ENCODE measurements around the gene KBTBD8.

KBTBD8 gene

DNA sequence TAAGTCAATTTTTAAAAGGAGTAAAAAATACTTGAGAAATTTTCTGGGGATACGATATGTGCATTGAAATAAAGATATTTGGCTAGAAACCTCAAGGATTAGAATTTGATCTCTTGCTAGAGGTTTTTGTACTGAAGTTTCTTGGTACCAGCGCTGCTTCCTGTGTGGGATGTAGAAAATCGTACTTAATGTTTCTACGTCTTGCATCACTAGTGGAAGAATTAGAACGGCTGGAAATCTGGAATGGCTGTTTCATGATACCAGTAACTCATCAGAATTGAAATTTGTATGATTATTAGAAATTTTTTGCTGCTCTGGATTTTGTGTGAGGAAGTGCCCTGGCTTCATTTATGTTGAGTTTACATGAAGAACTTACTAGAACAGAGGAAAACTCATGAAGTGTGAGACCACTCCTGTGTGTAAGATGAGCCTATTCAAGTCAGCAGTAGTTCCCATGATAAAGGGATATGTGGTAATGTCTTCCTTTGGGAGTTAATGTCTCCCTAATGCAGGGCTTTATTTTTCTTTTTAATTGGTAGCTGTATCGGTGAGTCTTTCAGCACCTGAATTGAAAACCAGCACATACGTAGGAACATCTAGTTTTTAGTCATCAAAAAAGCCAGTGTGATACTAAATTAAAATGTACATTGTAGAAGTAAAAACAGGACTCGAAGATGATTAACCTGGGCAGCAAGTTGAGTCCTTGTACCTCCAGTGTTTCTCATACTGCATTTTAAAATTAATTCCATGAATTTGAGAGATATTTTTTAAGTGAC lies 3.2 kb downstream of the KBTBD8 start:
- H3K4me1 ChIP-seq (ENCODE audit: control insufficient read depth, insufficient read depth, low read length), result peaks cover 5% of the 10 kb centered on the region
- H3K27me3 ChIP-seq (ENCODE audit: control insufficient read depth, insufficient read depth, low read length), result no peaks in the 10 kb centered on the region
- H3K4me3 ChIP-seq (ENCODE audit: low read length), result no peak overlapping the region
- no peak overlapping the region for H3K9ac ChIP-seq (ENCODE audit: low read length)
- no peak overlapping the region for H3K27ac ChIP-seq (ENCODE audit: low read depth, low read length)
- H3K36me3 ChIP-seq (ENCODE audit: control insufficient read depth, insufficient read depth, low read length), result peaks cover 4% of the 10 kb centered on the region

DNA sequence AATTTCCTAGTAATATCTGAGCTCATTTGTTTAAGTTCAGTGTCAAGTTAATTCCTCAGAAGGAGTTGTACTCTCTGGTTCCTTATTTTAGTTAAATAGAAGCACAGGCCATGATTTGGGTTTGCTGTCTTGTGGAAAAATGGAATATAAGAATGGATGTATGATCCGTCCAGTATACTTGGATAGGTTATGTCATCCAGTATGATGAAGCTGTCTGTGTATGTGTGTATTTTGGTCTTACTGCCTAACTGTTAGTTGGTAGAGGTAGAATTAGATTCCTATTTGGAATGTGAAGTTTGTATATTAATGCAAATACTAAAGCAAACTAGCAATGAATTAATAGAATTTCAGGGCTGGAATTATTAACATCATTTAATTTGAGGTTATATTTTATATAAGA lies 7.9 kb downstream of the KBTBD8 start:
- Histone ChIP-seq H3K4me3 (ENCODE audit: low read length) (no peak overlapping the region), H3K27ac (ENCODE audit: low read depth, low read length) (no peak overlapping the region), H3K27me3 (ENCODE audit: control insufficient read depth, insufficient read depth, low read length) (no peaks in the 10 kb centered on the region), H3K36me3 (ENCODE audit: control insufficient read depth, insufficient read depth, low read length) (peaks cover 4% of the 10 kb centered on the region), H3K9ac (ENCODE audit: low read length) (no peak overlapping the region), H3K4me1 (ENCODE audit: control insufficient read depth, insufficient read depth, low read length) (no peaks in the 10 kb centered on the region)

DNA sequence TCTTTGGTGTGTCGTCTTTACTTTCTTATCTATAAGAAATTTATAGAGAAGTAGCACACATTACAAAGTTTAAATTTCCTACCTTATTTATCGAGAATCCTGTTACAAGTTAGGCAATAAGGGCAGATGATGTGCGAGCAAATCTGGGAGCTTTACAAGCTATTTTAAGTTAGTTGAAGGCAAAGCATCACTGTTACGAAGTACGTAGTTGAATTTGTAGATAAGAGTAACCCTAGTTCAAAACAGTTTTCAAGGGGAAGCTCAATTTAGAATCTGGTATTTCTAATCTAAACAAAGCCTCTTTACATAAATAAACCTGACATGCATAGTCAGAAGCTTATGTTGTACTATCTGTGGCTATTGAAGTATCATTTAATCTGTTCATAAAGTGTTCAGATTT lies 8.4 kb downstream of the KBTBD8 start:
- Histone ChIP-seq H3K27me3 (ENCODE audit: control insufficient read depth, insufficient read depth, low read length) (no peaks in the 10 kb centered on the region), H3K36me3 (ENCODE audit: control insufficient read depth, insufficient read depth, low read length) (peaks cover 4% of the 10 kb centered on the region), H3K27ac (ENCODE audit: low read depth, low read length) (no peak overlapping the region), H3K4me1 (ENCODE audit: control insufficient read depth, insufficient read depth, low read length) (no peaks in the 10 kb centered on the region), H3K9ac (ENCODE audit: low read length) (no peak overlapping the region), H3K4me3 (ENCODE audit: low read length) (no peak overlapping the region)

DNA sequence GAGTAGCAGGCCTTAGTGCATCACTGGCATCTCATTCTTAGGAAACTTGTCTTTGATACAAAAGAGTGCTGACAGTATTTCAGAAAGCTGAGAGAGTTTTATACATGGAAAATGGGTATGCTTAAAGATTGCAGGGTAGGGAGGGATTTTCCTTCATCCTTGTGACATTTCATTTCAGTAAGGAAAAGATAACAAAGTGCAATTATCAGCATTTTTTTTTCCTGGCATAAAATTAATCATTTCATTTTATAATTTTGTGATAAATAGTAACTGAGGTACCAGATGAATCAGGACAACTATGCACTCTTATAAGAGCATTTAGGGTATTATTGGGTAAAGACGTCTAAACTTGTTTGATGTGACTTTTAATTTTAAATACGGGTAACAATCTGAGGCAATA lies 10.3 kb downstream of the KBTBD8 start:
- H3K4me1 ChIP-seq (ENCODE audit: control insufficient read depth, insufficient read depth, low read length), result no peaks in the 10 kb centered on the region
- H3K27me3 ChIP-seq (ENCODE audit: control insufficient read depth, insufficient read depth, low read length), result no peaks in the 10 kb centered on the region
- H3K36me3 ChIP-seq (ENCODE audit: control insufficient read depth, insufficient read depth, low read length), result peaks cover 4% of the 10 kb centered on the region
- no peak overlapping the region for H3K9ac ChIP-seq (ENCODE audit: low read length)
- H3K27ac ChIP-seq (ENCODE audit: low read depth, low read length), result no peak overlapping the region
- no peak overlapping the region for H3K4me3 ChIP-seq (ENCODE audit: low read length)

DNA sequence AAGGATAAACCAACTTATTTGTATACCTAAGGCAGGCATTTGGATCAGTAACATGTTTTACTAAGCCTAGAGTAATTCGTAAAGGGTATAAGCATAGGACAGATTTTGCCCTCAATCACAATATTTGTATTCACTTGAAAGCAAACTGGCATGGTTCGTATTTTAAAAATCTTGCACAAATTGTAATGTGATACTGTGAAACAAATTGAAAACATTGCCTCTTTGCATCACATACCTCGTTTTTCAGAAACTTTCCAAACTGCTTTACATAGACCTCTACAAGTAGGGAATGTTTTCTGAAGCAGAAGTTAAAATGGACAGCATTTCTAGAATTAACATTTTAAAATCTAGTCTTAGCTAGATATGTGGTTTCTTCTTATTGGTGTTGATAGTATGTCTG lies 11.6 kb downstream of the KBTBD8 start:
- H3K36me3 ChIP-seq (ENCODE audit: control insufficient read depth, insufficient read depth, low read length), result no peaks in the 10 kb centered on the region
- H3K27ac ChIP-seq (ENCODE audit: low read depth, low read length), result no peak overlapping the region
- no peak overlapping the region for H3K9ac ChIP-seq (ENCODE audit: low read length)
- no peaks in the 10 kb centered on the region for H3K4me1 ChIP-seq (ENCODE audit: control insufficient read depth, insufficient read depth, low read length)
- no peaks in the 10 kb centered on the region for H3K27me3 ChIP-seq (ENCODE audit: control insufficient read depth, insufficient read depth, low read length)
- no peak overlapping the region for H3K4me3 ChIP-seq (ENCODE audit: low read length)

DNA sequence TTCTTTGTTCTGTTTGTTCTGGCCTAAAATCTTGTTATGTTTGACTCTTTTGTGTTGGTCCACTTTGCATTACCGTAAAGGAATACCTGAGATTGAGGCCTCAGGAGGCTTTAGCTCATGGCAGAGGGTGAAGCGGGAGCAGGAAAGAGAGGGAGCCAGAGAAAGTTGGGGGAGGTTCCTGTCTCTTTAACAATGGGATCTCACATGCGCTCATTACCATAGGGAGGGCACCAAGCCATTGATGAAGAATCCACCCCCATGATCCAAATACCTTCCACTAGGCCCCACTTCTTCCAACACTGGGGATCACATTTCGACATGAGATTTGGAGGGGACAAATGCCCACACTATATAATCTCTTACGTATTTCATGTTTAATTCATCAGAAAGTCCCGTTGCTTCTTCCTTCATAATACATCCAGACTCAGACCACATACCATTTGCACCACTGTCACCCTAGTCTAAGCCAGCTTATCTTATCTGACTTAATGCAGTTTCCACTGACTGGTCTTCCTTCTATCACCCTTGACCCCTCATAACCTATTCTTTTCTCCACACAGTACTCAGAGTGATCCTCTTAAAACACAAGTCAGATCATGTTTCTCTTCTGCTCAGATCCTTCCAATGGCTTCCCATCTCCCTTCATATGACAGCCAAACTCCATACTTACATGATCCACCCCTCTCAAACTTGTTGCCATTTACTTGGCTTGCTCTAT lies 13.5 kb downstream of the KBTBD8 start:
- Histone ChIP-seq H3K4me1 (ENCODE audit: control insufficient read depth, insufficient read depth, low read length) (no peaks in the 10 kb centered on the region), H3K4me3 (ENCODE audit: low read length) (no peak overlapping the region), H3K27ac (ENCODE audit: low read depth, low read length) (no peak overlapping the region), H3K27me3 (ENCODE audit: control insufficient read depth, insufficient read depth, low read length) (no peaks in the 10 kb centered on the region), H3K36me3 (ENCODE audit: control insufficient read depth, insufficient read depth, low read length) (no peaks in the 10 kb centered on the region), H3K9ac (ENCODE audit: low read length) (no peak overlapping the region)

DNA sequence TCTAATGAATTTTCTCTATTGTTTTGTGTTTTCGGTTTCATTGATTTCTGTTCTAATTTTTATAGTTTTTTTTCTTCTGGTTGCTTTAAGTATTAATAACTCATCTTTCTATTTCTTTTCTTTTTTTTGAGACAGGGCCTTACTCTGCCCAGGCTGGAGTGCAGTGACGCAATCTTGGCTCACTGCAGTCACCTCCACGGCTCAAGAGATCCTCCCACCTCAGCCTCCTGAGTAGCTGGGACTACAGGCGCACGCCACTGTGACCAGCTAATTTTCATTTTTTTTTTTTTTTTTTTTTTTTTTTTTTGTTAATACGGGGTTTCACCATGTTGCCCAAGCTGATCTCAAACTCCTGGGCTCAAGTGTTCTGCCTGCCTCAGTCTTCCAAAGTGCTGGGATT lies 14.5 kb downstream of the KBTBD8 start:
- Histone ChIP-seq H3K27ac (ENCODE audit: low read depth, low read length) (no peak overlapping the region), H3K9ac (ENCODE audit: low read length) (no peak overlapping the region), H3K4me3 (ENCODE audit: low read length) (no peak overlapping the region), H3K27me3 (ENCODE audit: control insufficient read depth, insufficient read depth, low read length) (no peaks in the 10 kb centered on the region), H3K4me1 (ENCODE audit: control insufficient read depth, insufficient read depth, low read length) (no peaks in the 10 kb centered on the region), H3K36me3 (ENCODE audit: control insufficient read depth, insufficient read depth, low read length) (no peaks in the 10 kb centered on the region)

DNA sequence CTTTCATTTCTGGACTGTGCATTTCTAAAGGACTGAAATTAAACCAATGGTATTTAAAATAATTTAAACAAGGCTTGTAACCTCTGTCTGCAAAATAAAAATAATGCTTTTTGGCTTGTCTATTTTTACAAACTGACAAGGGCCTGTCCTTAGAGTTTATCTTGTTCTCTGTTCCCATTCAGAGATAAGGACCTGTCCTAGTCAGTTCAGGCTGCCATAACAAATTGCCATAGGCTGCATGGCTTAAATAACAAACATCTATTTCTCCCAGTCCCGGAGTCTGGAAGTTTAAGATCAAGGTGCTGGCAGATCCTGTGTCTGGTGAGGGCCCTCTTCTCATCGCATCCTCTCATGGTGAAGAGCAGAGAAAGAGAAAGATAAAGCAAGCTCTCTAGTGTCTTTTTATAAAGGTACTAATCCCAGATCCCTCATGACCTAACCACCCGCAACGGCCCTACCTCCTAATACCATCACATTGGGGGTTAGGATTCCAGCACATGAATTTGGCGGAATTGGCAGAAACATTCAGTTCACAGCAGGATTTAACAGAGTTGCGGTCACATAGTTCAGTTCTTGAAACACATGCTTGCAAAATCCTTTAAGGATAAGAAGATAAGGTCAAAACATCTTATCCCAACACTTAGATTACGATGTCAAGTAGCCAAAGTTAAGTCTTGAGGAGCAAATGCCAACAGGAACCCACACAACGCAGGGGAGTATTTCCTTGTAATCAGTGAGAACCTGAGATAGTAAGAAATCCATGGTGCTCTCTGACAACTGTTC lies 17.8 kb downstream of the KBTBD8 start:
- no peak overlapping the region for H3K9ac ChIP-seq (ENCODE audit: low read length)
- no peak overlapping the region for H3K27ac ChIP-seq (ENCODE audit: low read depth, low read length)
- H3K27me3 ChIP-seq (ENCODE audit: control insufficient read depth, insufficient read depth, low read length), result no peaks in the 10 kb centered on the region
- H3K36me3 ChIP-seq (ENCODE audit: control insufficient read depth, insufficient read depth, low read length), result no peaks in the 10 kb centered on the region
- H3K4me1 ChIP-seq (ENCODE audit: control insufficient read depth, insufficient read depth, low read length), result no peaks in the 10 kb centered on the region
- H3K4me3 ChIP-seq (ENCODE audit: low read length), result no peak overlapping the region

DNA sequence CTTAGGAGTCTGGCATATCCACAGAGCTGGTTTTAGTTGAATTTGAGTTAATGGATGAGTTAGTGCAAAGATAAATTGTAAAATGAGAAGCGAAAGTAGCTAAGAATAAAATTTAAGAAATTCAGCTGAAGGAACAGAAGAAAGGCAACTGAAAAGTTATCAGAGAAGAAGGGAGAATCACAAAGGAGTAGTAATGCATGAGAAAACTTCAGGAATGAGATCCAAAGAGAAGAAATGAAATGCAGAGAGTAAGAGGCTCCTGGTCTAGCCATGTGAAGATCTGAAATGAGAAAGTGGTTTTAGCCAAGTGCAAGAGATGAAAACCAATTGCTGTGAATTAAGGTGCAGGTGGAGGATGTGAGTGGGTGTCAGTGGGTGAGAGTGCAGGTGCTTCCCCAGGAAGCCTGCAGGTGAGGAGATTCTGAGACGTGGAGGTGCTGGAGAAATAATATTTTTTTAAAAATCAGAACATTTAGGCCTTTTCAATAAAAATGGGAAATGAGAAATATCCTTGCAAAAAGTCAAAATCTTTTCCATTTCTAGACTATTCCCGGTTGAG lies 18.5 kb downstream of the KBTBD8 start:
- Histone ChIP-seq H3K4me3 (ENCODE audit: low read length) (no peak overlapping the region), H3K27me3 (ENCODE audit: control insufficient read depth, insufficient read depth, low read length) (no peaks in the 10 kb centered on the region), H3K36me3 (ENCODE audit: control insufficient read depth, insufficient read depth, low read length) (no peaks in the 10 kb centered on the region), H3K4me1 (ENCODE audit: control insufficient read depth, insufficient read depth, low read length) (no peaks in the 10 kb centered on the region), H3K27ac (ENCODE audit: low read depth, low read length) (no peak overlapping the region), H3K9ac (ENCODE audit: low read length) (no peak overlapping the region)

DNA sequence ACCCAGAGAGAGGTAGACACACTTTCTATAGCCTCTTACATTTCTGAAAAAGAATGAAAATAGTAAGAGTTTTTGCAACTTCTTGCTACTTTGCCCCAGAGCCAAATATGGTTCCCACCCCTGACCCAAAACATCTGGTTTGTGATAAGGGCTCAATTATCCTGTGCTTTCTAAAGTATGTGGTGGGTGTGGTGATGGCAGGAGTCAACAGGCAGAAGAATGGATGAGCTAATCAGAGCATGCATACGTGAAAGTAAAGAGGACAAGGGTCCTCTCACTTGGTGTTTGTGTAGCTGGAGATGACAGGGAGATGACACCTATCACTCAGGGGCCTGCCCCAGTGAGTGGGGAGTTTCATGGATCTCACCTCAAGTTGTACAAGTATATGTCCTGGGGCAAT lies 19.1 kb downstream of the KBTBD8 start:
- Histone ChIP-seq H3K9ac (ENCODE audit: low read length) (no peak overlapping the region), H3K4me1 (ENCODE audit: control insufficient read depth, insufficient read depth, low read length) (no peaks in the 10 kb centered on the region), H3K4me3 (ENCODE audit: low read length) (no peak overlapping the region), H3K27me3 (ENCODE audit: control insufficient read depth, insufficient read depth, low read length) (no peaks in the 10 kb centered on the region), H3K36me3 (ENCODE audit: control insufficient read depth, insufficient read depth, low read length) (no peaks in the 10 kb centered on the region), H3K27ac (ENCODE audit: low read depth, low read length) (no peak overlapping the region)

DNA sequence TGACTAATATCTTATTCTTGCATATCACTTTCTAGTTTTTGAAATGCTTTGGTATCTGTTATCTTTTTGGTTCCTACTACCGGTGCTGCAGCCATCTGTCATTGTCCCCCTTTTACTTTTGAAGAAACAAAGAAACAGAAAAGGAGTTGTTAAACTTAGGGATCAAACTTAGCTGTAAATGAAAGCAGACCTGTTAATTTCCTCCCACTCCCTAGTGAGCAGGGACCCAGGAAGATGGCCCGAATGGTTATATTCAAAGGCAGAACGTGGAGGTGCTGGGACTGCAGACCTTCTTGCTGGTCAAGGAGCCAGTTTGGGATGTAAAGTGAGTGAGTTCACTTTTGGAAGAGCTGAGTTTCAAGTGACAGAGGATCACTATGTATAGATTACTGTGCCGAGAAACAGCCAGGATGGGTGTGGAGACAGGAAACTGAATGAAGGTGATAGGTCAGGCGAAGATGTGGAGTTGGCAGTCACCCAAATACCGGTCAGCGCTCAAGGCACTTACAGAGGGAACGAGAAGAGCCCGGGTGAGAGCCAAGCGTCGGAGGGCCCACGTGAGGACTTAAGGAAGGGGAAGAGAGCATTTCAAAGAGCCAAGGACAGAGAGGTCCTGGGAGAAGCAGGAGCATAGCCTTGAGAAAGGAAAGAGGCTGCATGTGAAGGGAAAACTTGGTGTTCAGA lies 20.1 kb downstream of the KBTBD8 start:
- Histone ChIP-seq H3K4me1 (ENCODE audit: control insufficient read depth, insufficient read depth, low read length) (no peaks in the 10 kb centered on the region), H3K36me3 (ENCODE audit: control insufficient read depth, insufficient read depth, low read length) (no peaks in the 10 kb centered on the region), H3K4me3 (ENCODE audit: low read length) (no peak overlapping the region), H3K9ac (ENCODE audit: low read length) (no peak overlapping the region), H3K27ac (ENCODE audit: low read depth, low read length) (no peak overlapping the region), H3K27me3 (ENCODE audit: control insufficient read depth, insufficient read depth, low read length) (no peaks in the 10 kb centered on the region)
